Activated gamma-delta T cell treated with Interleukin-2 at 50 U/mL for 16 hours (primary cell): ENCODE measurements around the gene SERPINA9.
"Not testable (repeated sequence)": the region's sequence is repeated elsewhere in the genome, so short reads cannot be mapped to it uniquely, and the experiment has no call there.

ENCODE experiments used
- DNase-seq: peaks from one replicate; pipeline ENCODE4 v3.0.0-alpha.2; 2020

SERPINA9 gene

GRCh38 chr14:94476023-94476422, at the start of gene SERPINA9:
Gene SERPINA9 (minus strand): TSS chr14:94476197. CDS start chr14:94469840, 6,357 bp downstream.
- DNase-seq = no peak

- DNase-seq = no peak
Measured at GRCh38 chr14:94524093-94524492, 48.1 kb upstream of the SERPINA9 start.

GRCh38 chr14:94523265-94523664, 47.3 kb upstream of the SERPINA9 start:
- no peak for DNase-seq

- DNase-seq = no peak
Measured at GRCh38 chr14:94522115-94522724, 46.2 kb upstream of the SERPINA9 start.

- DNase-seq = no peak
Measured at GRCh38 chr14:94521375-94522114, 45.5 kb upstream of the SERPINA9 start.

GRCh38 chr14:94517641-94518257, 41.8 kb upstream of the SERPINA9 start:
- no peak for DNase-seq

GRCh38 chr14:94517248-94517640, 41.2 kb upstream of the SERPINA9 start:
- no peak for DNase-seq

GRCh38 chr14:94515856-94516255, 39.9 kb upstream of the SERPINA9 start:
- no peak for DNase-seq

GRCh38 chr14:94515426-94515825, 39.4 kb upstream of the SERPINA9 start:
- DNase-seq = no peak

- DNase-seq = no peak
Measured at GRCh38 chr14:94514351-94514750, 38.4 kb upstream of the SERPINA9 start.

- DNase-seq = not testable (repeated sequence)
Measured at GRCh38 chr14:94510481-94510880, 34.5 kb upstream of the SERPINA9 start.

- DNase-seq = no peak
Measured at GRCh38 chr14:94509356-94509755, 33.4 kb upstream of the SERPINA9 start, which contains the start of gene SERPINA12. Gene SERPINA12 (minus strand): TSS chr14:94509469. CDS start chr14:94498397, 11,072 bp downstream.

- no peak for DNase-seq
Measured at GRCh38 chr14:94505641-94506040, 29.6 kb upstream of the SERPINA9 start.

GRCh38 chr14:94505206-94505605, 29.2 kb upstream of the SERPINA9 start:
- no peak for DNase-seq

GRCh38 chr14:94501588-94502516, 25.9 kb upstream of the SERPINA9 start:
- no peak for DNase-seq

GRCh38 chr14:94500264-94500663, 24.3 kb upstream of the SERPINA9 start:
- DNase-seq = no peak

- DNase-seq = no peak
Measured at GRCh38 chr14:94499673-94500072, 23.7 kb upstream of the SERPINA9 start.

GRCh38 chr14:94498215-94498614, 22.2 kb upstream of the SERPINA9 start:
- DNase-seq = no peak

- DNase-seq = no peak
Measured at GRCh38 chr14:94494085-94494484, 18.1 kb upstream of the SERPINA9 start.

- no peak for DNase-seq
Measured at GRCh38 chr14:94491511-94491910, 15.5 kb upstream of the SERPINA9 start.

- no peak for DNase-seq
Measured at GRCh38 chr14:94489336-94489735, 13.3 kb upstream of the SERPINA9 start.

GRCh38 chr14:94486883-94487282, 10.9 kb upstream of the SERPINA9 start:
- no peak for DNase-seq
